ENCODE results near the gene TMEM213. TPM values are rescaled to one million over a fixed set of nuclear protein-coding genes. Genes with fewer than 3 reads are reported as not detected.

The TMEM213 gene
- total and polyA plus RNA-seq, 2 of the 8 experiments (the other 6 are each of a cell fraction or from before 2014, with no cell fraction given): 0.21 to 0.67 TPM

DNA sequence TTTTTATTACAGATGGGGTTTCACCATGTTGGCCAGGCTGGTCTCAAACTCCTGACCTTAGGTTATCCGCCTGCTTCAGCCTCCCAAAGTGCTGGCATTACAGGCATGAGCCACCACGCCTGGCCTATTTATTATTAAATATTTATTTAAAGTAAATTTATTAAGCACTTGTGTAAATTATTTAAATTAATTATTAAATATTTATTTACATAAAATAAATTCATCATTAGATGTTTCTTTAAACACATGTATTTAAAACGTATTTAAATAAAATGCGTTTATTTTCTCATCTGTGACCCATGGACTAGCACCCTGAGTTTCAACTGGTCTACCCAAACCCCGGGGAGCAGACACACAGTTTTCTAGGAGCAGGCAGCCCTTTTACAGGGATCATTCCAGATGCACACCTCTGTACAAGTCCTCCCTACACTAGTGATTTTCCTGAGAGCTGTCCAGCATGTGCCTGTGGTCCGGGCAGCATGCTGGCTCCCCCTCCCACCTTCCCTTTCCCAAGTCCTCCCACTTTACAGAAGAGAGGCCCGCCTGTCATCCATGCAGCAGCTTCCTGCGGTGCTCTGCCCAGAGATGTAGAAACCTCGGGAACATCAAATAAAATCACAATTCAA, 89.4 kb downstream of the TMEM213 start (continued):
- TF ChIP-seq, protein P1, sequence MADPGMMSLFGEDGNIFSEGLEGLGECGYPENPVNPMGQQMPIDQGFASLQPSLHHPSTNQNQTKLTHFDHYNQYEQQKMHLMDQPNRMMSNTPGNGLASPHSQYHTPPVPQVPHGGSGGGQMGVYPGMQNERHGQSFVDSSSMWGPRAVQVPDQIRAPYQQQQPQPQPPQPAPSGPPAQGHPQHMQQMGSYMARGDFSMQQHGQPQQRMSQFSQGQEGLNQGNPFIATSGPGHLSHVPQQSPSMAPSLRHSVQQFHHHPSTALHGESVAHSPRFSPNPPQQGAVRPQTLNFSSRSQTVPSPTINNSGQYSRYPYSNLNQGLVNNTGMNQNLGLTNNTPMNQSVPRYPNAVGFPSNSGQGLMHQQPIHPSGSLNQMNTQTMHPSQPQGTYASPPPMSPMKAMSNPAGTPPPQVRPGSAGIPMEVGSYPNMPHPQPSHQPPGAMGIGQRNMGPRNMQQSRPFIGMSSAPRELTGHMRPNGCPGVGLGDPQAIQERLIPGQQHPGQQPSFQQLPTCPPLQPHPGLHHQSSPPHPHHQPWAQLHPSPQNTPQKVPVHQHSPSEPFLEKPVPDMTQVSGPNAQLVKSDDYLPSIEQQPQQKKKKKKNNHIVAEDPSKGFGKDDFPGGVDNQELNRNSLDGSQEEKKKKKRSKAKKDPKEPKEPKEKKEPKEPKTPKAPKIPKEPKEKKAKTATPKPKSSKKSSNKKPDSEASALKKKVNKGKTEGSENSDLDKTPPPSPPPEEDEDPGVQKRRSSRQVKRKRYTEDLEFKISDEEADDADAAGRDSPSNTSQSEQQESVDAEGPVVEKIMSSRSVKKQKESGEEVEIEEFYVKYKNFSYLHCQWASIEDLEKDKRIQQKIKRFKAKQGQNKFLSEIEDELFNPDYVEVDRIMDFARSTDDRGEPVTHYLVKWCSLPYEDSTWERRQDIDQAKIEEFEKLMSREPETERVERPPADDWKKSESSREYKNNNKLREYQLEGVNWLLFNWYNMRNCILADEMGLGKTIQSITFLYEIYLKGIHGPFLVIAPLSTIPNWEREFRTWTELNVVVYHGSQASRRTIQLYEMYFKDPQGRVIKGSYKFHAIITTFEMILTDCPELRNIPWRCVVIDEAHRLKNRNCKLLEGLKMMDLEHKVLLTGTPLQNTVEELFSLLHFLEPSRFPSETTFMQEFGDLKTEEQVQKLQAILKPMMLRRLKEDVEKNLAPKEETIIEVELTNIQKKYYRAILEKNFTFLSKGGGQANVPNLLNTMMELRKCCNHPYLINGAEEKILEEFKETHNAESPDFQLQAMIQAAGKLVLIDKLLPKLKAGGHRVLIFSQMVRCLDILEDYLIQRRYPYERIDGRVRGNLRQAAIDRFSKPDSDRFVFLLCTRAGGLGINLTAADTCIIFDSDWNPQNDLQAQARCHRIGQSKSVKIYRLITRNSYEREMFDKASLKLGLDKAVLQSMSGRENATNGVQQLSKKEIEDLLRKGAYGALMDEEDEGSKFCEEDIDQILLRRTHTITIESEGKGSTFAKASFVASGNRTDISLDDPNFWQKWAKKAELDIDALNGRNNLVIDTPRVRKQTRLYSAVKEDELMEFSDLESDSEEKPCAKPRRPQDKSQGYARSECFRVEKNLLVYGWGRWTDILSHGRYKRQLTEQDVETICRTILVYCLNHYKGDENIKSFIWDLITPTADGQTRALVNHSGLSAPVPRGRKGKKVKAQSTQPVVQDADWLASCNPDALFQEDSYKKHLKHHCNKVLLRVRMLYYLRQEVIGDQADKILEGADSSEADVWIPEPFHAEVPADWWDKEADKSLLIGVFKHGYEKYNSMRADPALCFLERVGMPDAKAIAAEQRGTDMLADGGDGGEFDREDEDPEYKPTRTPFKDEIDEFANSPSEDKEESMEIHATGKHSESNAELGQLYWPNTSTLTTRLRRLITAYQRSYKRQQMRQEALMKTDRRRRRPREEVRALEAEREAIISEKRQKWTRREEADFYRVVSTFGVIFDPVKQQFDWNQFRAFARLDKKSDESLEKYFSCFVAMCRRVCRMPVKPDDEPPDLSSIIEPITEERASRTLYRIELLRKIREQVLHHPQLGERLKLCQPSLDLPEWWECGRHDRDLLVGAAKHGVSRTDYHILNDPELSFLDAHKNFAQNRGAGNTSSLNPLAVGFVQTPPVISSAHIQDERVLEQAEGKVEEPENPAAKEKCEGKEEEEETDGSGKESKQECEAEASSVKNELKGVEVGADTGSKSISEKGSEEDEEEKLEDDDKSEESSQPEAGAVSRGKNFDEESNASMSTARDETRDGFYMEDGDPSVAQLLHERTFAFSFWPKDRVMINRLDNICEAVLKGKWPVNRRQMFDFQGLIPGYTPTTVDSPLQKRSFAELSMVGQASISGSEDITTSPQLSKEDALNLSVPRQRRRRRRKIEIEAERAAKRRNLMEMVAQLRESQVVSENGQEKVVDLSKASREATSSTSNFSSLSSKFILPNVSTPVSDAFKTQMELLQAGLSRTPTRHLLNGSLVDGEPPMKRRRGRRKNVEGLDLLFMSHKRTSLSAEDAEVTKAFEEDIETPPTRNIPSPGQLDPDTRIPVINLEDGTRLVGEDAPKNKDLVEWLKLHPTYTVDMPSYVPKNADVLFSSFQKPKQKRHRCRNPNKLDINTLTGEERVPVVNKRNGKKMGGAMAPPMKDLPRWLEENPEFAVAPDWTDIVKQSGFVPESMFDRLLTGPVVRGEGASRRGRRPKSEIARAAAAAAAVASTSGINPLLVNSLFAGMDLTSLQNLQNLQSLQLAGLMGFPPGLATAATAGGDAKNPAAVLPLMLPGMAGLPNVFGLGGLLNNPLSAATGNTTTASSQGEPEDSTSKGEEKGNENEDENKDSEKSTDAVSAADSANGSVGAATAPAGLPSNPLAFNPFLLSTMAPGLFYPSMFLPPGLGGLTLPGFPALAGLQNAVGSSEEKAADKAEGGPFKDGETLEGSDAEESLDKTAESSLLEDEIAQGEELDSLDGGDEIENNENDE (IDR thresholded peaks at IDR 0.05; ENCODE audit: insufficient replicate concordance, low read length): no peak
- TF ChIP-seq SRF (IDR thresholded peaks at IDR 0.05; ENCODE audit: low read depth, low read length) (no peak), CHD2 (IDR thresholded peaks at IDR 0.05; ENCODE audit: low read length) (no peak), SP2 (IDR thresholded peaks at IDR 0.05; ENCODE audit: low read length) (no peak), TAF1 (IDR thresholded peaks at IDR 0.05; ENCODE audit: low read depth, low read length) (no peak), CTBP2 (IDR thresholded peaks at IDR 0.05; ENCODE audit: borderline replicate concordance, insufficient read depth, insufficient read length, low read length) (no peak)
- TF ChIP-seq, protein P2, sequence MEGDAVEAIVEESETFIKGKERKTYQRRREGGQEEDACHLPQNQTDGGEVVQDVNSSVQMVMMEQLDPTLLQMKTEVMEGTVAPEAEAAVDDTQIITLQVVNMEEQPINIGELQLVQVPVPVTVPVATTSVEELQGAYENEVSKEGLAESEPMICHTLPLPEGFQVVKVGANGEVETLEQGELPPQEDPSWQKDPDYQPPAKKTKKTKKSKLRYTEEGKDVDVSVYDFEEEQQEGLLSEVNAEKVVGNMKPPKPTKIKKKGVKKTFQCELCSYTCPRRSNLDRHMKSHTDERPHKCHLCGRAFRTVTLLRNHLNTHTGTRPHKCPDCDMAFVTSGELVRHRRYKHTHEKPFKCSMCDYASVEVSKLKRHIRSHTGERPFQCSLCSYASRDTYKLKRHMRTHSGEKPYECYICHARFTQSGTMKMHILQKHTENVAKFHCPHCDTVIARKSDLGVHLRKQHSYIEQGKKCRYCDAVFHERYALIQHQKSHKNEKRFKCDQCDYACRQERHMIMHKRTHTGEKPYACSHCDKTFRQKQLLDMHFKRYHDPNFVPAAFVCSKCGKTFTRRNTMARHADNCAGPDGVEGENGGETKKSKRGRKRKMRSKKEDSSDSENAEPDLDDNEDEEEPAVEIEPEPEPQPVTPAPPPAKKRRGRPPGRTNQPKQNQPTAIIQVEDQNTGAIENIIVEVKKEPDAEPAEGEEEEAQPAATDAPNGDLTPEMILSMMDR (IDR thresholded peaks at IDR 0.05; ENCODE audit: control extremely low read depth in 1 of 3, insufficient read depth in 1 of 3, low read depth in 1 of 3, low read length in 3 of 3): no peak
- TF ChIP-seq, protein P3, sequence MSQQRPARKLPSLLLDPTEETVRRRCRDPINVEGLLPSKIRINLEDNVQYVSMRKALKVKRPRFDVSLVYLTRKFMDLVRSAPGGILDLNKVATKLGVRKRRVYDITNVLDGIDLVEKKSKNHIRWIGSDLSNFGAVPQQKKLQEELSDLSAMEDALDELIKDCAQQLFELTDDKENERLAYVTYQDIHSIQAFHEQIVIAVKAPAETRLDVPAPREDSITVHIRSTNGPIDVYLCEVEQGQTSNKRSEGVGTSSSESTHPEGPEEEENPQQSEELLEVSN (IDR thresholded peaks at IDR 0.05): no peak

Measured in H1 (cell line).